Raji (cell line): ENCODE measurements around the gene ENKUR.
A peak's percentile ranks its signal among the peaks of the same experiment; 100 is the strongest.

Source experiments
- POLR2A ChIP-seq: IDR thresholded peaks from 2 replicates; pipeline ENCODE4 v1.6.1; 2011; ENCODE audit warnings: low read depth, low read length, control low read depth; ENCODE audit not compliant: insufficient read depth

Gene ENKUR

GRCh38 chr10:25039531-25039930 is 23.6 kb upstream of the ENKUR start:
- no peak for TF ChIP-seq POLR2A

- TF ChIP-seq POLR2A, result no peak
Measured at GRCh38 chr10:25038325-25038724, 22.4 kb upstream of the ENKUR start.

- no peak for TF ChIP-seq POLR2A
Measured at GRCh38 chr10:25036381-25036780, 20.4 kb upstream of the ENKUR start.

- TF ChIP-seq POLR2A, result no peak
Measured at GRCh38 chr10:25029519-25029918, 13.6 kb upstream of the ENKUR start.

DNA sequence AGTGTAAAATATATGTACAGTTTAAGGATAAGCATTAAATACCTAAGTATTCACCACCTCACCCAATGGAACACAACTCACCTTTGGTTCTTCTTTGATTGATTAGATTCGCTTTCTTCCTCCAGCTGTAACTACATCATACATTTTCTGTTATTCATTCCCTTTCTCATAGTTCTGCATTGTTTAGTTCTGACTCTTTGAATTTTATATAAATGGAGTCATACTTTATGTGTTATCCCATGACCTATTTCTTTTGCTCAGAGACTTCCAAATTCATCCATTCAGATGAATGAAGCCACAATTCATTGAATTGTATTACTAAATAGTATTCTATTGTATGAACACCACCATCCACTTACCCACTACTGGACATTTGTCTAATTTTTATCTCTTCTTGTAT is 12.8 kb upstream of the ENKUR start:
- no peak for TF ChIP-seq POLR2A

DNA sequence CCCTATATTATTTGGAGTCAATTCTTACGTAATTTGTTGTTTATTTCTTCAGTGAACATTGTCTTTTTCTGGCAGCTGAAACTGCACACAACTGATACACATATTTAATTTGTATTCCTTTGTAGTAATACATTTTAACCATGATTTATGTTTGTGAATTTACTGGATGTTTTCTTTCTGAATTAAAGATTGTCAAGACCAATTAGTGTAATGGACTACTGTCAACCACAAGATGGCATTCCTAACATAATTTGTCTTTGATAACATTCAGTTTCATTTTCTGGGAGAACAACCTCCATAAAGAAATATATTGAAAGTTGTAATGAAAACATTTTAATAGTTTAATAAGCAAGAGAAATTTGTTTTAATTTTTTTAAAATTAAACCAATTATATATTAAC is 10.5 kb upstream of the ENKUR start:
- TF ChIP-seq POLR2A, result no peak

DNA sequence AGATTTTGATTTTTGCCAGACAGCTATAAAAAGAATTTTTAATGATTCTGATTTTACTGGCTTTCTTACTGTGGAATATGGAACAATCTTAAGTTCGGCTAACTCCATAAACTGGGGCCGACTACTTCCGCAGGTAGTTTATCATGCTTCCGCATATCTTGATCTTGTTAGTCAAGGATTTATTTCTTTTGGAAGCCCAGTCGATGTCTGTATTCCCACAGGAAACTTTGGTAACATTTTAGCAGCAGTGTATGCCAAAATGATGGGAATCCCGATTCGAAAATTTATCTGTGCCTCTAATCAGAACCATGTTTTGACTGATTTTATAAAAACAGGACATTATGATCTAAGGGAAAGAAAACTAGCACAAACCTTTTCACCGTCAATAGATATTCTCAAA is 8.6 kb upstream of the ENKUR start:
- no peak for TF ChIP-seq POLR2A

GRCh38 chr10:25023278-25023677 is 7.3 kb upstream of the ENKUR start:
- TF ChIP-seq POLR2A, result no peak

- TF ChIP-seq POLR2A, result no peak
Measured at GRCh38 chr10:25018703-25019102, 2.7 kb upstream of the ENKUR start.

DNA sequence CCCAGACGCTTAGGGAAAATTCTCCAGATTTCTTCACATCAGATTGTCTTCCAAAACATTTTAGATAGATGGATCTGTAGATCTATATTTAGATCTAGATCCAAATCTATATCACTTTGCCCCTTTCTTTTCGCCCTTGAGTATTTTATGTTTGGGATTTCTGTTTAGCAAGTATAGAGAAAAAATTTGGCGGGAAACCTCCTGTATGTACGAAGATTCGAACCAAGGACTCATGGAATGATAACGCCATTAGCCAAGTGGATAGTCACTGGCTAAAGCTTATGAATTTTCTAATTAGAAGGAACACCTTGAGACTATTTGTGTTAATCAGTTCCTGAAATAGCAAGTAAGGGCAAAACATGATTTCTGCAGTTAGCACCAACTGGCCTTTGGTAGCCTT is 1.7 kb upstream of the ENKUR start:
- no peak for TF ChIP-seq POLR2A

DNA sequence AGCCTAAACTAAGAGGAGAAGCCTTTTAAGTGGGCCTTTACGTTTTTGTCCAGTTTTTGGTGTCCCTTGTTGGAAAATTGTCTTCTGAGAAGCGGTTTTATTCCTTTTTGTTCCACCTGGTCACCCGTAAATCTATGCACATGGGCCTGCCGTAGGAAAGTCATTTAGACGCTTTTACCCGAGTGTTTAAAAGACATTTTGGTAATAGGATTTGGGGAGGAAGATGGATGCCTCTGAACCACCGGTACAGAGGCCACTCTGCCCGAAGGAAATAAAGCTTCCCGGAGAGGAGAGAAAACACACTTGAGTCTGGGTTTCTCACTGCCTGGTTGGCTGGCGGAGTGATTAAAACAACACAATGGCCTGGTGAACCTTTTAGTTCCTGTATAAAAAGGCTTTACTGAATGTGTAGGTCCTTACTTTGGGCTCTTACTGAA is 1.2 kb upstream of the ENKUR start:
- no peak for TF ChIP-seq POLR2A

DNA sequence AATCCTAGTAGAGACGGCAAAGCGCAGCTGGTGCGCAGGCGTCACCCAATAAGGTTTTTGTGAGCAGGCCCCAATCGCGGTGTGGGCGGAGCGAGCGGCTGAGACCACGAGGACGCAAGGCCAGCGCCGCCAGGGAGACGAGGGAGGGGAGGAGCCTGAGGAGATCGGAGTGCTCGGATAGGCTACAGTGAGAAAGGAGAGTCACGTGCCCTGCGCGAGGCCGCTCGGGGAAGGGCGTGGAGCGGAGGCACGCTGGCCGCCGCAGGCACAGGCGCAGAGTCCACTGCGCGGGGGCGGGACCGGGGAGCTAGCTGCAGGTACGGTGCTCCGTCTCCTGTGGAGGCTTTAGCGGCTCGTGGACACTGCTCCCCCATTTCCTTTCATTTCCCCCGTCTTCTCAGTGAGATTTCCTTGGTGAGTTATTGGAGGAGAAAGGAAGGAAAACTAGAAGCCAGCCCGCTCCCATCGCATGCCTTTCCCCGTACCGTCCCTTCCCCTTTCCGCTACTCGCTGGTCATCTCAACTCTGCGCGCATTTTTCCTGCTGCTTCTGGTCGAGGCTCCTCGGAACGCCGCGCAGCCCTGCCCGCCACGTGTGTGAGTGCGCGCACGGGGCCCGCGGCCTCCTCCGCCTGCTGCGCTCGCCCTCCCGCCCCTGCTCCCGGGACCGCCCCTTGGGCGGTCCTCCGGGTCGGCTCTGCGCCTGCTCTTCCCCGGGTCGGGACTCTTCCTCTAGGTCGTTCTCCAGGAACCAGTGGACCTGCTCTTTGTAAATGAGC is 607 bp upstream of the ENKUR start, which contains the start of gene THNSL1:
Gene THNSL1, plus strand, starts transcription at position 237 of the 778 bp plus-strand sequence. CDS start 6,612 bp downstream, outside the sequence.
- TF ChIP-seq POLR2A, result peak; percentile 83

DNA sequence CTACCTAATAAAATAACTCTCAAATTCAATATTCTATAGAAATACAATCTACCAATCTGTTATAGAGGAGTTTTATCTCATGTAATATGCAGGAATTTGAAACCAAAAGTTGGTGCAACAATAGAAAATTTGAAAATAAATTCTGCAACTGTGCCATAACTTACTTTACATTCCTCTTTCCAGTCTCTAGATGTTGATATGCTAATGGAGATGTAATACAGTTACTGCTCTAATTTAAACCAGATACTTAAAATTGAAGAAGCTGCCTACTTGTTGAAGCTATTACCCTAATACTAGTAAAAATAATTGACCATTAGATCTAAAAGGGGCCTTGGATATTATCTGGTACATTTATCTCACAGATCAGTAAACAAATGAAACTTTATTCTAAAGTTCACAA is 1.4 kb downstream of the ENKUR start:
- no peak for TF ChIP-seq POLR2A

- no peak for TF ChIP-seq POLR2A
Measured at GRCh38 chr10:24998044-24998443, 17.9 kb downstream of the ENKUR start.

DNA sequence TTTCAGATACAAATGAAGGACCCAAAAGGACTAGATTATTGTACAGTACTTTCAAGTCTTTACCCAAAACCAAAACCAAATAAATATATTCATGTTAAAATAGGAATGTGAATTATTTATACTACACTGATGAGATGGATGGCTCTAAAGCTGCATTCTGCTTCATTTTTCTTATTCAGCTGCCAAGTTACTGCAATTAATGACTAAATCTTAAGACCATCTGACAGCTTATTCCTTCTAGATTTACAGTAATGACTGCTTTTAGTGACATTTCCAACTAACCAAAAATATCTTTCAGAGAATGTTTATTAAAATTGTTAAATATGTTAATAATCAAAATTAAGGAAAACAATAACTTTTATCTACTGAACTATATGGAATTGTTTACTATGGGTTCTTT is 20.9 kb downstream of the ENKUR start:
- TF ChIP-seq POLR2A, result no peak

DNA sequence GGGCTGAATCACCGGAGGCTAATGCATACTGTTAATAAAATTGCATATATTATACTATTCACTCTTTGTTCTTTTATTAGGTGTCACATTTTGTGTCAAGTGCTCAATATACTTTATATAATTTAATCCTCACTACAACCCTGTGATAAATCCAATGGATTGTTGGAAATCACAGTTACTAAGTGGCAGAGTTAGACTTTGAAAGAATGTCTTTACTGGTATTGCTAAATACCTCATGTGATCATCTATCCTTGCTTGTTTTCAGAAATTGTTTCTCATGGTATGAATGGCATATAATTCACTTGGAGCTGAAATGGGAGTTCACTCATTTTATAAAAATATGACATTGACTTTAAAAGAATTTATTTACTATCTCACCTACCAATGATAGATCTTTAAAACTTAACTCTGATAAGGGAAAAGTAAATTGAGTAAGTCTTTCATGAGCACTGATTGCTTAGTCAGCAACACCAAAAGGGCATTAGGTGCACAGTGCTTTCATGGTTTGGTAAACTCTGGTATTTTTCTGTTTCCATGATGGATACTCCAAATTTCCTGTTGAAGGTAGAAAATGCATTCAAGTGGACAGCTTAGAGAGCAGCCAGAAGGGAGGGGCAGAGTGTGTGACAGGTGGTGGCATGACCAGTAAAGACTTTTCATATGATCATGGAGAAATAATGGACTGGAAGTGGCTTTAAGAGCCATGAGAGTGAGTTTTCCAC is 22.6 kb downstream of the ENKUR start:
- TF ChIP-seq POLR2A, result no peak
